ENCODE data around the gene RGMA.
"Not testable (repeated sequence)": the region's sequence is repeated elsewhere in the genome, so short reads cannot be mapped to it uniquely, and the experiment has no call there.

The RGMA gene

GRCh38 chr15:93065641-93066045, 23.4 kb downstream of the RGMA start:
- no peak for DNase-seq

GRCh38 chr15:93063796-93064690, 25.0 kb downstream of the RGMA start:
- DNase-seq: no peak

- DNase-seq: no peak
Observed at GRCh38 chr15:93063262-93063671, 25.7 kb downstream of the RGMA start.

GRCh38 chr15:93062628-93063261, 26.3 kb downstream of the RGMA start:
- not testable (repeated sequence) for DNase-seq

- DNase-seq: no peak
Observed at GRCh38 chr15:93060336-93061248, 28.4 kb downstream of the RGMA start.

- no peak for DNase-seq
Observed at GRCh38 chr15:93059442-93059841, 29.6 kb downstream of the RGMA start.

- DNase-seq: no peak
Observed at GRCh38 chr15:93058904-93059427, 30.0 kb downstream of the RGMA start.

- no peak for DNase-seq
Observed at GRCh38 chr15:93058128-93058527, 30.9 kb downstream of the RGMA start.

- DNase-seq: no peak
Observed at GRCh38 chr15:93057618-93058017, 31.4 kb downstream of the RGMA start.

GRCh38 chr15:93056836-93057235, 32.2 kb downstream of the RGMA start:
- DNase-seq: no peak

GRCh38 chr15:93055211-93055610, 33.8 kb downstream of the RGMA start:
- no peak for DNase-seq

GRCh38 chr15:93052090-93052879, 36.7 kb downstream of the RGMA start:
- no peak for DNase-seq

GRCh38 chr15:93051236-93052089, 37.5 kb downstream of the RGMA start:
- DNase-seq: no peak

GRCh38 chr15:93050648-93051047, 38.4 kb downstream of the RGMA start:
- no peak for DNase-seq

- peak; percentile 56 for DNase-seq
Observed at GRCh38 chr15:93049914-93050578, 39.0 kb downstream of the RGMA start.

- DNase-seq: no peak
Observed at GRCh38 chr15:93049233-93049632, 39.8 kb downstream of the RGMA start.

GRCh38 chr15:93048759-93049161, 40.3 kb downstream of the RGMA start:
- no peak for DNase-seq

- DNase-seq: no peak
Observed at GRCh38 chr15:93048426-93048721, 40.6 kb downstream of the RGMA start.

GRCh38 chr15:93047621-93048425, 41.2 kb downstream of the RGMA start:
- peak; percentile 61 for DNase-seq

- no peak for DNase-seq
Observed at GRCh38 chr15:93046721-93047120, 42.3 kb downstream of the RGMA start.

All from CD4-positive, alpha-beta T cell treated with Interleukin-4 for 4 hours (primary cell).